Midbrain (tissue), 1 donor: ENCODE results near the gene AHRR.
A peak's percentile ranks its signal among the peaks of the same experiment; 100 is the strongest.
"Not testable (repeated sequence)": the region's sequence is repeated elsewhere in the genome, so short reads cannot be mapped to it uniquely, and the experiment has no call there.

Source experiments
- DNase-seq: peaks from one replicate; lab custom pipeline; 2025; lab: John Stamatoyannopoulos, UW

AHRR gene

DNA sequence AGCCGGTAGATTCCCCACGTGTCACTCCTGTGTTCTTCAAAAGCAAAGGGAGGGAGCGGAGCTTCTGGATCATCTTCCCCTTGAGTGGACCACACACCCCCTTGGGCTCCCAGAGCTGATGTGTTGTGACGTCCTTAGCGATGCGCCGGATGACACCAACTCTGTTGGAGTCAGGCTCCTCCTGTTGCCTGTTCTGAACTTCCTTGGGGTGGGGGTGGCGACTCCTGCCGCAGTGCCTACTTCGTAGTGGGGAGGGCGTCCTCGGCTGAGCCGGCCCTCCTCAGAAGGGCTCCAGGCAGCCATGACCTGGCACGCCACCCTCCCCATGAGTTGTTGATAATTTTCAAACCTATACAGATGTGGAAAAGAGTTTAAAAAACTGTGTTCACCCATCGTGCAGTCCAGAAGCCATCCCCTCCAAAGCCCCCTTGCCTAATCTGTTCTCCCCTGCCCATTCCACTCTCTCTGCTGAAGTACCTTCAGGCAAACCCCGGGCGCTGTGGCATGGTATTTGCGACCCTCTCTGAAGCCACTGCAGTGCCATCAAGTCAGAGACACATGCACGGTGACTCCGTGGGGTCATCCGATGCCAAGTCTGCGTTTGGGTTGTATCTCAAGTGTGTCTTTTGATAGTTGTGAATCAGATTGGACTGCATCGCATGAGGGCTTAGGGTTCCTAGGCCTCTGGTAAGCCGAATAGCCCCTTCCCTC, 138.2 kb downstream of the AHRR start:
- DNase-seq: no peak

- no peak for DNase-seq
Observed at GRCh38 chr5:460273-460625, 138.7 kb downstream of the AHRR start.

- DNase-seq: no peak
Observed at GRCh38 chr5:462051-462481, 140.6 kb downstream of the AHRR start.

DNA sequence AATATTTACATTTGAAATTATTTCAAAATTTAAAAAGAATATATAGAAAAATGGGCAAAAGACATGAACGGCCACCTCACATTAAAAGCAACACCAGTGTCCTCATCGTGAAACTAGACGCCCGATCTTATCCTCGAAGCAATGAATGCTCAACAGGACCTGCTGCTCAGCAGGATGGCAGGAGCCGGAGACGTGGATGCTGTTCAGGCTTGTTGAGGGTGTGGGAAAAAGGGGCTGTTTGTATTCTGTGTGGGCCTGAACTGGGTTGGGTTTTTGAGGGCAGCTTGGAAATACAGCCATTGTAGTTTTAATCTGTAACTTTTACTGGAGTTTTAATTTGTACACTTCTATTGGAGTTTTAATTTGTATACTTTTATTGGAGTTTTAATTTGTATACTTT, 141.8 kb downstream of the AHRR start:
- no peak for DNase-seq

DNA sequence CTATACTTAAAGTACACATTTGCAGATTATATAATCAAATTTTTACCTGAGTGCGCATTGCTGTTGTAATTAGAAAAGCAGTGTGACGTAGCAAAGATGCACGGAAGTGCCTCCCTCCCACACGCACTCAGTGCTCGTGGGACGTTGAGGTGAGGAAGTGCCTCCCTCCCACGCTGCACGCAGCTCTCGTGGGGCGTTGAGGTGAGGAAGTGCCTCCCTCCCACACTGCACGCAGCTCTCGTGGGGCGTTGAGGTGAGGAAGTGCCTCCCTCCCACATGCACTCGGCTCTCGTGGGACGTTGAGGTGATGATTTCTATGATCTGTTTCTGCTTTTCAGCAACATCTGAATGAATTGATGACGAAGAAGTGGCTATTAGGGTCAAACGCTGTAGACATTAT, 142.4 kb downstream of the AHRR start:
- no peak for DNase-seq

GRCh38 chr5:464446-464842, 142.9 kb downstream of the AHRR start:
- DNase-seq: no peak

GRCh38 chr5:464843-465590, 143.5 kb downstream of the AHRR start:
- no peak for DNase-seq

- no peak for DNase-seq
Observed at GRCh38 chr5:465591-466403, 144.3 kb downstream of the AHRR start.

GRCh38 chr5:466661-467310, 145.3 kb downstream of the AHRR start:
- DNase-seq: no peak

DNA sequence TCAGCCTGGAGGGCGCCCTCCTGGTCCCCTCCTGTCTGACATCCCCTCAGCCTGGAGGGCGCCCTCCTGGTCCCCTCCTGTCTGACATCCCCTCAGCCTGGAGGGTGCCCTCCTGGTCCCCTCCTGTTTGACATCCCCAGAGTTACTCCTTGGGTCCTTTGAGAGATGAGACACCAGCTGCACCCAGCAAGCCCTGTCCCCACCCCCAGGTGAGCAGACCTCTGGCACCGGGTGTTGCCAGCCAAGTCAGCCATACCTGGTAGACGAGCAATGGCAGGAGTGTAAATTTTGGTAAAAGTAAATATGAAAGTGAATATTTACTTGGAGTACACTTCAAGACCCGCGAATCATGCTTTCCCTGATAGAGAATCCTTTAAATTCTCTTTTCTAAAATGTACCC, 146.9 kb downstream of the AHRR start:
- no peak for DNase-seq

DNA sequence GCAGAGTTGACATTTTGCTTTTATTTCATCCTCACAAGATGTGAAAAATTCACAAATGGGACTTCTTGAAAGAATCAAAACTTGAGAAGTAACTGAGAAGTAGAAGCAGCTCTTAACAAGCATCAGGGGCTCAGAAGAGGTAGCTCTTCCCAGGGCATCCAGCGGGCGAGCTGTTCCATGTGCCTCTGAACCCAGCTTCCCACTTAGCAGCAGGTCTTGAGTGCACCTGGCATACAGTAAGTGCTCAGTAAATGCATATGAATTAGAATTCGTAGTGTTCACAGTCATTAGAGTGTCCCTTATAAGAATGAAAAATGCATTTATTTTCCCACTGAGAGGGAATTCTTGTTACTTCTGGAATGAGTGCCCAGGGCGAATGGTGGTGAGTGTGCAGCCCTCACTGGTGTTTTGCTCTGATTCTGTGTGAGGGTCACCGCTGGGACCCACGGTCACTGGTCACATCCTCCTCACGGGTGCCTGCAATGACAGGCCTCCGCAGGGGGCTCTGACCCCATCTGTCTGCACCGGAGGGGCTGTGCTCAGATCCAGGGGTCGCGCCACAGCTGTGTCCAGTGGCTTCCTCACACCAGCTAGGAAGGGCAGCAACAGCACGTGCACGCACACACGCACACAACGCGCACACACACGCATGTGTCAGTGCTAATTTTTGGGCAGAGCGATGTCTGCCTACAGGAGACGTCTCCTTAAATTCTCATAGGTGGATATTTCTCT, 148.4 kb downstream of the AHRR start:
- no peak for DNase-seq

DNA sequence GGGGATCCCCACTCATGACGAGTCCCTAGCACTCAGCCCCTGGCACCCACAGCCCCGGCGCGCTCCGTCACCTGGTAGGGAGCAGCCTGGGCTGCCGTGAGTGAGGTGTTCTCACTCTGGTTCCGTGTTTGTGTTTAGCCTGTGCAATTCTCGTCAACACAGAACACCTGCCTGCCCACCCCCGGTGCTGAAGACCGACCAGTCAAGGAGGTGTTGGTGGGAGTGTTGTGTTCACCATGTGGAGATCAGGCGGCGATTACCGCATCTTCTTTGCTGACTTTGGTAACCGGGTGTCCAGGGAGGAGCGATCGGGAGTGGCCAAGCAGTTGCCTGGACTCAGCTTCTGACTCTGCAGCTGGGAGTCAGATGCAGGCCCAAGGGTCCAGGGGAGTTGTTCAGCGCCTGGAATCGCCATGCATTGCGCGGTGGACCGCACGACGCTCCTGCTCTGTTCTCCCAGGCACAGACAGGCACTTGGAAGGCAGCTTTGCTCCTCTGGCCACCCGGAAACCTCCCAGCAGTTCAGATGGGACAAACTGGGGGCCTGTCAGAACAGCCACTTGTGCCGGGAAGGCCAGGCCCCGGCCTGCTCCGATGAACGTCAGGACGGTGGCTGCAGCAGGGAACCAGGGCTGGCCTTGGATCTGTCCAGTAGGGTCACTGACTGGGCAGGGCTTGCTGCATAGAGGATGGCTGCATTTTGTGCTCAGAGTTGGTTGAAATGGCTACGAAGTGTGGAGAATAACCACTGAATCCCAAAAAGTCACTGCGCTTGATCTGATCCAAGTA, 149.6 kb downstream of the AHRR start:
- DNase-seq: no peak

DNA sequence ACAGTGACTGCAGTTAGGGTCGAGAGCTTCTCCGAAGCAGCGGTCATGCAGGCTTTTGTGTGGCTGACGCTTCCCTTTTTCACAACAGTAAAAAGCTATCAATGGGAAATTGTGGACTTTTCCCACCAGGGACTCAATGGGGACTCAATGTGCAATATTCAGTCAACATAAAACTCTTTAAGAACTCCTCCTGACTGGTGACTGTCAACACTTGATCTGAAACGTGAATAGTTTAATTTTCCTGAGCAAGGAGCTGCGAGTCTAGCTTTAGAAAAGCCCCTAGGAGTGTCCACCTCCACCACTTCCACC, 150.2 kb downstream of the AHRR start:
- DNase-seq: no peak

- no peak for DNase-seq
Observed at GRCh38 chr5:472076-472655, 150.7 kb downstream of the AHRR start.

- peak; percentile 88 for DNase-seq
Observed at GRCh38 chr5:472656-473550, 151.4 kb downstream of the AHRR start.

- no peak for DNase-seq
Observed at GRCh38 chr5:473551-474192, 152.2 kb downstream of the AHRR start.

GRCh38 chr5:474232-474839, 152.8 kb downstream of the AHRR start:
- DNase-seq: not testable (repeated sequence)

GRCh38 chr5:474840-475661, 153.5 kb downstream of the AHRR start:
- no peak for DNase-seq
